Measurements from ENCODE around the gene ILK. TPM values are rescaled to one million over a fixed set of nuclear protein-coding genes. Genes with fewer than 3 reads are reported as not detected.

Gene ILK
- total RNA-seq, result 141 TPM
- long read RNA-seq, transcript ILK-203 (13 exons, 1,692 nt), result major isoform, 535 of 937 reads
- long read RNA-seq, transcript ILK-202 (12 exons, 2,074 nt), result minor isoform, 38 of 937 reads
- long read RNA-seq, transcript ILK-212 (12 exons, 1,617 nt), result minor isoform, 10 of 937 reads
- long read RNA-seq, transcript ILK-201 (13 exons, 1,802 nt), result minor isoform, 243 of 937 reads
- long read RNA-seq, partial matches to known transcripts, result 29 of 937 reads
- long read RNA-seq, other reads (novel, unspliced or antisense), result 75 of 937 reads

- peak; percentile 98 for DNase-seq (ENCODE audit: low spot score)
These were observed at the start of gene ILK, which contains the start of gene RRP8 for GRCh38 chr11:6603287-6604080. TSS of gene ILK (plus strand) at chr11:6603774. CDS start at chr11:6604272, 498 bp downstream. TSS of gene RRP8 (minus strand) at chr11:6603616. CDS start at chr11:6603502, 114 bp downstream.

GRCh38 chr11:6554828-6555706 lies 48.5 kb upstream of the ILK start:
- no peak for DNase-seq (ENCODE audit: low spot score)

- peak; percentile 77 for DNase-seq (ENCODE audit: low spot score)
These were observed 47.2 kb upstream of the ILK start for GRCh38 chr11:6556139-6556949.

- DNase-seq (ENCODE audit: low spot score), result peak; percentile 77
These were observed 46.5 kb upstream of the ILK start for GRCh38 chr11:6557063-6557462.

- peak; percentile 71 for DNase-seq (ENCODE audit: low spot score)
These were observed 45.6 kb upstream of the ILK start for GRCh38 chr11:6557761-6558674.

GRCh38 chr11:6559369-6559768 lies 44.2 kb upstream of the ILK start:
- DNase-seq (ENCODE audit: low spot score), result no peak

GRCh38 chr11:6561288-6561687 lies 42.3 kb upstream of the ILK start:
- no peak for DNase-seq (ENCODE audit: low spot score)

- DNase-seq (ENCODE audit: low spot score), result no peak
These were observed 40.4 kb upstream of the ILK start for GRCh38 chr11:6563121-6563619.

GRCh38 chr11:6563667-6564066 lies 39.9 kb upstream of the ILK start:
- DNase-seq (ENCODE audit: low spot score), result no peak

- DNase-seq (ENCODE audit: low spot score), result no peak
These were observed 38.2 kb upstream of the ILK start for GRCh38 chr11:6565325-6565724.

GRCh38 chr11:6565988-6566703 lies 37.4 kb upstream of the ILK start:
- no peak for DNase-seq (ENCODE audit: low spot score)

GRCh38 chr11:6566704-6567370 lies 36.7 kb upstream of the ILK start:
- DNase-seq (ENCODE audit: low spot score), result no peak

- peak; percentile 74 for DNase-seq (ENCODE audit: low spot score)
These were observed 36.2 kb upstream of the ILK start for GRCh38 chr11:6567371-6567745.

GRCh38 chr11:6568191-6568918 lies 35.2 kb upstream of the ILK start:
- DNase-seq (ENCODE audit: low spot score), result no peak

- no peak for DNase-seq (ENCODE audit: low spot score)
These were observed 33.9 kb upstream of the ILK start for GRCh38 chr11:6569706-6570105.

- DNase-seq (ENCODE audit: low spot score), result no peak
These were observed 32.7 kb upstream of the ILK start for GRCh38 chr11:6570691-6571427.
